DOHH2 (cell line): ENCODE data around the gene MYBPC2.

Experiments used
- H3F3A ChIP-seq: fragments of 200-600 bp; sonication (generic), shearing (Covaris generic); 2 replicates; pipeline ENCODE4 v1.6.0; 2016; ENCODE audit warnings: antibody characterized with exemption, mild to moderate bottlenecking; ENCODE audit not compliant: control insufficient read depth, insufficient read depth
- H3K27ac ChIP-seq: fragments of 200-600 bp; sonication (generic); 2 replicates; pipeline ENCODE4 v1.5.1; 2014; ENCODE audit warnings: low read depth, mild to moderate bottlenecking, low read length, moderate library complexity
- H3K27me3 ChIP-seq: fragments of 200-600 bp; sonication (generic); 2 replicates; pipeline ENCODE4 v1.6.1; 2014; ENCODE audit warnings: mild to moderate bottlenecking, low read length, mixed read lengths; ENCODE audit not compliant: control insufficient read depth
- H3K36me3 ChIP-seq: fragments of 200-600 bp; sonication (generic); 2 replicates; pipeline ENCODE4 v1.6.1; 2014; ENCODE audit warnings: mild to moderate bottlenecking, low read length, moderate library complexity, mixed read lengths; ENCODE audit not compliant: control insufficient read depth
- H3K4me1 ChIP-seq: fragments of 200-600 bp; sonication (generic); 2 replicates; pipeline ENCODE4 v1.6.1; 2014; ENCODE audit warnings: mild to moderate bottlenecking, low read length, mixed read lengths; ENCODE audit not compliant: control insufficient read depth
- H3K4me2 ChIP-seq: fragments of 200-600 bp; sonication (generic); 2 replicates; pipeline ENCODE4 v1.6.0; 2014; ENCODE audit warnings: mild to moderate bottlenecking, low read length, moderate library complexity
- H3K4me3 ChIP-seq: fragments of 200-600 bp; sonication (generic); 2 replicates; pipeline ENCODE4 v1.5.1; 2014; ENCODE audit warnings: mild to moderate bottlenecking, low read length, mixed read lengths
- H3K79me2 ChIP-seq: fragments of 200-600 bp; sonication (generic); 2 replicates; pipeline ENCODE4 v1.6.1; 2014; ENCODE audit warnings: mild to moderate bottlenecking, low read length, mixed read lengths; ENCODE audit not compliant: control insufficient read depth
- H3K9me2 ChIP-seq: fragments of 200-600 bp; sonication (generic); replicated peaks from 2 replicates; pipeline ENCODE4 v1.6.1; 2014; ENCODE audit warnings: mild to moderate bottlenecking, low read length, mixed read lengths; ENCODE audit not compliant: control insufficient read depth
- H3K9me3 ChIP-seq: fragments of 200-600 bp; sonication (generic); 2 replicates; pipeline ENCODE4 v1.6.1; 2014; ENCODE audit warnings: antibody characterized with exemption, low read length, mixed read lengths; ENCODE audit not compliant: control insufficient read depth, insufficient read depth
- H4K20me1 ChIP-seq: fragments of 200-600 bp; sonication (generic); 2 replicates; pipeline ENCODE4 v1.6.0; 2014; ENCODE audit warnings: low read depth, mild to moderate bottlenecking, antibody characterized with exemption, low read length, moderate library complexity; ENCODE audit not compliant: control insufficient read depth, insufficient read depth
- CTCF ChIP-seq: fragments of 200-600 bp; sonication (generic); IDR thresholded peaks from one replicate; pipeline ENCODE4 v1.5.1; 2014; ENCODE audit warnings: antibody characterized with exemption, mild to moderate bottlenecking, low read depth, low read length; ENCODE audit not compliant: poor library complexity, severe bottlenecking
- EZH2phosphoT487 ChIP-seq: fragments of 200-600 bp; sonication (generic); IDR thresholded peaks from 2 replicates; pipeline ENCODE4 v1.6.1; 2017; ENCODE audit warnings: borderline replicate concordance, mild to moderate bottlenecking, antibody characterized with exemption, low read length, moderate library complexity, mixed read lengths

The MYBPC2 gene

DNA sequence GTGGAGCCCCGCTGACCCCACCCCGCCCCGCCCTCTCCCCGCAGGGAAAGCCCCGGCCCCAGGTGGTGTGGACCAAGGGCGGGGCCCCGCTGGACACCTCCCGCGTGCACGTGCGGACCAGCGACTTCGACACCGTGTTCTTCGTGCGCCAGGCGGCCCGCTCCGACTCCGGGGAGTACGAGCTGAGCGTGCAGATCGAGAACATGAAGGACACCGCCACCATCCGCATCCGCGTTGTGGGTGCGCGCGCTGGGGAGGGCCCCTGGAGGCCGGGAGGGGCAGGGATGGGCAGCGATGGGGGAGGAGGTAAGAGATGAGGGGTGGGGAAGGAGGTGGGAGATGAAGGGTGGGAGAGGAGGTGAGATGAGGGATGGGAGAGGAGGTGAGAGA is 26.4 kb downstream of the MYBPC2 start:
- no peaks in the 10 kb centered on the region for H3K79me2 ChIP-seq
- 0 out of 2 replicates have a peak overlapping the region, but pooled peaks have one; percentile 87 for H3K27ac ChIP-seq
- H3K9me2 ChIP-seq: no peaks in the 10 kb centered on the region
- H3K4me3 ChIP-seq: no peak overlapping the region
- H4K20me1 ChIP-seq: no peaks in the 10 kb centered on the region
- TF ChIP-seq CTCF: no peak
- no peak for TF ChIP-seq EZH2phosphoT487
- peaks cover 46% of the 10 kb centered on the region for H3K36me3 ChIP-seq
- no peaks in the 10 kb centered on the region for H3K27me3 ChIP-seq
- H3K4me1 ChIP-seq: peaks cover 27% of the 10 kb centered on the region
- peaks cover 14% of the 10 kb centered on the region for H3F3A ChIP-seq
- no peaks in the 10 kb centered on the region for H3K9me3 ChIP-seq
- no peak overlapping the region for H3K4me2 ChIP-seq

- no peaks in the 10 kb centered on the region for H3K9me3 ChIP-seq
- peak overlapping the region; percentile 59 for H3K4me2 ChIP-seq
- H3K79me2 ChIP-seq: no peaks in the 10 kb centered on the region
- H3K4me1 ChIP-seq: peaks cover 27% of the 10 kb centered on the region
- no peaks in the 10 kb centered on the region for H3K27me3 ChIP-seq
- H3K9me2 ChIP-seq: no peaks in the 10 kb centered on the region
- H3K27ac ChIP-seq: peak overlapping the region; percentile 87
- peak overlapping the region; percentile 42 for H3K4me3 ChIP-seq
- H3F3A ChIP-seq: peaks cover 14% of the 10 kb centered on the region
- no peaks in the 10 kb centered on the region for H4K20me1 ChIP-seq
- no peak for TF ChIP-seq EZH2phosphoT487
- TF ChIP-seq CTCF: no peak
- peaks cover 48% of the 10 kb centered on the region for H3K36me3 ChIP-seq
Measured at GRCh38 chr19:50459638-50460037, 26.9 kb downstream of the MYBPC2 start.

GRCh38 chr19:50460161-50460765 is 27.6 kb downstream of the MYBPC2 start:
- Histone ChIP-seq H3K79me2 (no peaks in the 10 kb centered on the region), H3F3A (peaks cover 14% of the 10 kb centered on the region), H3K27me3 (no peaks in the 10 kb centered on the region), H3K36me3 (peaks cover 41% of the 10 kb centered on the region), H3K9me3 (no peaks in the 10 kb centered on the region), H3K4me3 (peak overlapping the region; percentile 42), H3K4me2 (peak overlapping the region; percentile 59), H3K9me2 (no peaks in the 10 kb centered on the region), H4K20me1 (no peaks in the 10 kb centered on the region), H3K27ac (peak overlapping the region; percentile 87), H3K4me1 (peaks cover 27% of the 10 kb centered on the region)
- TF ChIP-seq CTCF: peak; percentile 60
- TF ChIP-seq EZH2phosphoT487: no peak
